Activated effector memory CD4-positive, alpha-beta T cell treated with Interleukin-2 at 50 U/mL for 16 hours (primary cell): ENCODE measurements around the gene ZDHHC16.

Experiments
- DNase-seq: peaks from one replicate; pipeline ENCODE4 v3.0.0-alpha.2; 2020

ZDHHC16 gene

DNA sequence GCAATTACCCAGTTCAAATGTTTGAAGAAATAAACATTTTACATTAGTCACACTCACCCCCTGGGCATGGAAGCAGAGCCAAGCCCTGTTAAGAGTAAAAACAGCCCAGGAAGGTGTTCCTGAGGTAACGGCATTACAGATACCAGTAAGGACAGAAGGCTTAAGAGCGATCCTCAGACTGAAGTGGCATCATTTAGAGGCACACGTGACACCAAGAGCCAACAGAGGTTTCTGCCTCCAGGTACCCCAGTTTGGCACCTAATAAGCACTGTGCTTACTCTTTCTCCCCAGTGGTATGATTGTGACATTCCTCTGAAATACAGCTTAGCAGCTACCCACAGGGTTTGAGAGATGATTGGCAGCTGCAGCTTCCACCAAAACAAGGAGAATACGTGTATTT lies 35.1 kb downstream of the ZDHHC16 start:
- DNase-seq: no peak

DNA sequence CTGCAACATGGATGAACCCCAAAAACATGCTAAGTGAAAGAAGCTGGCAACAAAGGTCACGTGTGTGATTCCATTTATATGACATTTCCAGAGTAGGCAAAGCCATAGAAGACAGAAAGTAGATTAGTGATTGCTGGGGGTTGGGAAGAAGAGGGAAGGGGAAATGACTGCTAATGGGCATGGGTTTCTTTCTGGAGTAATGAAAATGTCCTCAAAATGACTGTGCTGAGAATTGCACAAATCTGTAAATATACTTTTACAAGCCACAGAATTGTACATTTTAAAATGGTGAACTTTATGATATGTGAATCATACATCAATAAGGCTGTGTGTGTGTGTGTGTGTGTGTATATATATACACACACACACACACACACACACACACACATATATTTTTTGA lies 36.4 kb downstream of the ZDHHC16 start:
- DNase-seq: no peak

DNA sequence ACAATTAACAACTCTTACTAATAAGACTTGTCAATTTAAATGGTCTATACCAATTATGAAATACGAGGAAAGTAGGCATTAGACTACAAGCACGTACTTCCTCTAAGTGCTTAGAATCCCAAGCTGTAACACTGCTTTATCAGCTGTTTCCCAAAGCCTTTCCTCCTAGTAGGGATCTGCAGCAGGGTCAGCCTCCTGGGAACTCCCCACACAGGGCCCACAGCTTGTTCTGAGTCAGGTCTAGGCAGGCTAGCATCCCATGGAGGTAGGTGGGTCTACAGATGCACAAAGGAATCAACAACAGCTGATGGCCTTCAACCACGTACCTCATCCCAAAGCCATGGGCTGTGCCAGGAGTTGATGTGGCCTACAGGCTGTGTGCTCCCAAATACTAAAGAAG lies 37.5 kb downstream of the ZDHHC16 start:
- no peak for DNase-seq

DNA sequence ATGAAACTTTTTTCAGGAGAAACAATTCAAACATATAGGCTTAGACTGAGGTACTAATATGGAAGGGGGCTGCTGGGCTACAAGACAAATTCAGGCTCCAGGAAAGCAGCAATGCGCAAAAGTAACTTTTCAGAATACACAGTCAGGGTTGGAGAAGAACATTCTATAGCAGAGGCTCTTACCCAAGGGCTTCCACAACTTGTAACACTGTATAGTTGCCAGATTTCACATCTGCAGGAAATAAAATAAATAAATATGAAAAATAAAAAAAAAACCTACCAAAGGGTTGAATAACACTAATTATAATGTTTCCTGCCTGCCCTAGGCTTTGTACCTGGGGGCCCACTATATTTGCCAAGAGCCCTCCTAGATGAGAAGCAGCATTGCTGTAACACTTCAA lies 37.9 kb downstream of the ZDHHC16 start:
- DNase-seq: no peak

DNA sequence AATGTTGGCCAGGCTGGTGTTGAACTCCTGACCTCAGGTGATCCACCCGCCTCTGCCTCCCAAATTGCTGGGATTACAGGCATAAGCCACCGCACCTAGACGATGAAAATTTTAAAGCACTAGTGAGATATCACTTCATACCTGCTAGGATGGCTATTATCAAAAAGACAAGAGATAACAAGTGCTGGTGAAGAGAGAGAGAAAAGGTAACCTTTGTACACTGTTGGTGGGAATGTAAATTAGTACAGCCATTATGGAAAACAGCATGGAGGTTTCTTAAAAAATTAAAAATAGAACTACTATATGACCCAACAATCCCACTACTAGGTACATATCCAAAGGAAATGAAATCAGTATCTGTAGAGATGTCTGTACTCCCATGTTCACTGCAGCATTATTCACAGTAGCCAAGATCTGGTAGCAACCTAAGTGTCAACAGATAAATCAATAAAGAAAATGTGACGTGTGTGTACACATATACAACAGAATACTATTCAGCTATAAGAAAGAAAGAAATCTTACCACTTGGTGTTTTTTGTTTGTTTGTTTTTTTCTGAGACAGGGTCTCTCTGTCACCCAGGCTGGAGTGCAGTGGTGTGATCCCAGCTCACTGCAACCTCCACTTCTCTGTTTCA lies 39.8 kb downstream of the ZDHHC16 start:
- no peak for DNase-seq

DNA sequence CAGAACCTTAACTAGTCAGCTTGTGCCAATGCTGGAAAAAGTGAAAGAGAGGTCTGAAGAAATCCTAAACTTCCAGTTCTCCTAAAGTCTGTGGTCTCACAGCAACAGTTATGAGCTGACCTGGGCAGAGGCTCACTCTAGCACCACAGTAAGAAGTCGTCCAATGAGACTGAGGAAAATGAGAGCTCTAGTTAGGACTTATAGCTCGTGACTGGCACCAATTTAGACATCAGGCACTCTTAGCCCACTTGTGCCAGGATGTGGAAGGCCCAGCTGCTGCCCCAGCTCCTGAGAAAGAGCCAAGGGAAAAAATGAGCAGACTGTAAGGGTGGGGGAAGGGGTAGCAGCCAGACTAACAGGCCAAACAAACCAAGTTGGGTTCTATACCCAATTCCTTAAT lies 44.6 kb downstream of the ZDHHC16 start:
- no peak for DNase-seq

DNA sequence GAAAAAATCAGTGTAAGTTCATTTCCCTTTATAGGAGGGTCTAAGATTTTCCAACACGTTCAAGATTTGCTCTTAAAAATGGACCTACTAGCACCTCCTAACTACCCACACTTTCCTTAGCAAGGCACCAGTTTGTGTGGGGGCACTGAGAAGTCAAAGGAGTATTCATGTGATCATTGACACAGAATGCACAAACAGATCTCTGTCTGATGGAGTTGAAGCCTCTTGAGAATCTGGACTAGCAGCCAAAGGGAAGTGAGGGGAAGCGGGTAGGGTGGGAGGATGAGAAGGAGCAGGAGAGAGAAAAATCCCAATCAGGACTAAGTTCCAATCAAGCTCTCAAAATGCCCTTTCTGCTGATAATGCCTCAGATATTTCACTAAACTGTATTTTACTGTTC lies 48.2 kb downstream of the ZDHHC16 start:
- no peak for DNase-seq

DNA sequence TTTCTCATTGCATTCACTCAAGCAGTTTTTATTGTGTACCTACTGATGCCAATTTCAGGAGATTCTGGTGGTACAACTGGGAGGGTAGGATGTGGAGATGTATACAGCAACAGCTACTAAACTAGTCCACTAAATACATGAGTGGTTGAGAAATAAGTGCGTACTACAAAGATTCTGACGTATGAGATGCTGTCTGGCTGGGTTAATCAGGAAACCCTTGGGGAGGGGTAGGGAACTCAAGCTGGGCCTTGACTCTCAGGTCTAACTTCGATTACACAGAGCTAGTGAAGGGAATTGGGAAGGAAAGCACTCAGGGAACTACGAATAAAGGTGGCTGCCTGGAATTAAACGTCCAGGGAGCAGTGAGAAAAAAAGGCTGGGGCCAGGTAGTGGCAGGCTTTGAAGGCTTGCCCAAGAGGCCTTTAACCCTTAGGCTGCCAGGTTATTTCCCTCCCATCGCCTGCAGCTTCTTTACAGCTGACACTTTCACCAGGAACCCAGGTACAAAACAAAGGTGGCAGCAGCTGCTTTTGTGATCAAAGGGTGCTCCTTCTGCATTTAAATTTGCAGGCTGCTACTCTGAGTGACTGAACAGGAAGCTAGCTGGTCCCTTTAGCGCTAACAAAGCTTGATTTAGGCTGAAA lies 49.0 kb downstream of the ZDHHC16 start:
- DNase-seq: no peak

DNA sequence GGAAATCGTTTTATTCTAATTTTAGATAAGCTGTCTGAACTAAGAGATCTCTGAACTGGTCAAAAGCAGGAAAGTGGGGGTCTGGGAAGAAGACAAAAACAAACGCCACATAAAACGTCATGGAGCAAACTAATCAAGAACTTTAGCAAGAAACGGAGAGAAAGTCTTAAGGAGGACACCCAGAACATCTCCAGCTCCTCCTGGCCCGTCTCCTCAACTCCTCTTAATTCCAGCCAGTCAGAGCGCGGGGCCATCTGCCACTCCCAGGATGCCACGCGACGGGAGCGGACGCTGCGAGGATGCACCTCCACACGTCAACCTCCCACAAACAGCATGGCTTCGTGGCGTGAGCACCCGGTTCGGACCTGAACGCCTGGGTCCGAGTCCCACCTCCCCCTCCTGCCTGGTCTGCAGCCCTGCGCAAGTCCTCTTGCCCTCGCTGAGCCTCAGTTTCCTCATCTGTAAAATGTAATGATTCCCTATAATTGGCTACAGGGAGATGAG lies 51.6 kb downstream of the ZDHHC16 start:
- DNase-seq: peak; percentile 56

DNA sequence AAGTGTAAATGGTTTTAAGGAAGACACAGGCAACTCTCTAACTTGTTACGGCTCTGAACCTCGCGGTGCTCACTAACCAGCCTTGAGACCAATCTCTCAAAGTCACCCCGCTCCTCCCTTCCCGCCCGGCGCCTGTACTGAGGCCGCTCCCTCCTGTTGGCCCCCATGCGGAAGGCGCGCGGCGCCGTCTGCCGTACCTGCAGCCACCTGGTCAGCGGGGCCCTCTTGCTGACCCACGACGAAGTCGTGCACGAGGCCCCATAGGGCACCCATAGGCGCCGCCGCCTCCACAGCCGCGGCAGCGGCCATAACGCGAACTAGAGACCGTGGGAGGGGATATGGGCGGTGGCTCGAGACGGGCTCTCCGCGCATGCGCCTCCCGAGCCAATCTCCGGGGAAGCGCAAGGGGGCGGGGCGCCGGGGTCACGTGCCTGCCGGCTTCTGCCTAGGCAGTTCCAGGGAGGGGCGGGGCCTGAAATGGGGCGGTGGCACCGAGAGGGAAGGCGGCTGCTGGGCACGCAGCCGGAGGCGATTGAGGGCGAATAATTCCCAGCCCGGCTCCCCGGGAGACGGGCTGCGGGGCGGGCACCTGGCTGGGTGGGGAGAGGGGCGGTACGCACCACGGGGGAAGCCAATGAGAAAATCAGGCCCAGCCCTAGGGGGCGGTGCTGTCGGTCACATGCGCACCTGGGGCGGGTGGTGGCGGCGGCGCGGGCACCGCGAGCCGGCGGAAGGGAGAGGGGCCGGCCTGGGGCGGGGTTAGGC lies 52.3 kb downstream of the ZDHHC16 start, which contains the start of gene MMS19:
Gene MMS19, minus strand, starts transcription at position 347 of the 765 bp plus-strand sequence. Its CDS starts 38 bp downstream, at position 309.
- peak; percentile 99 for DNase-seq

DNA sequence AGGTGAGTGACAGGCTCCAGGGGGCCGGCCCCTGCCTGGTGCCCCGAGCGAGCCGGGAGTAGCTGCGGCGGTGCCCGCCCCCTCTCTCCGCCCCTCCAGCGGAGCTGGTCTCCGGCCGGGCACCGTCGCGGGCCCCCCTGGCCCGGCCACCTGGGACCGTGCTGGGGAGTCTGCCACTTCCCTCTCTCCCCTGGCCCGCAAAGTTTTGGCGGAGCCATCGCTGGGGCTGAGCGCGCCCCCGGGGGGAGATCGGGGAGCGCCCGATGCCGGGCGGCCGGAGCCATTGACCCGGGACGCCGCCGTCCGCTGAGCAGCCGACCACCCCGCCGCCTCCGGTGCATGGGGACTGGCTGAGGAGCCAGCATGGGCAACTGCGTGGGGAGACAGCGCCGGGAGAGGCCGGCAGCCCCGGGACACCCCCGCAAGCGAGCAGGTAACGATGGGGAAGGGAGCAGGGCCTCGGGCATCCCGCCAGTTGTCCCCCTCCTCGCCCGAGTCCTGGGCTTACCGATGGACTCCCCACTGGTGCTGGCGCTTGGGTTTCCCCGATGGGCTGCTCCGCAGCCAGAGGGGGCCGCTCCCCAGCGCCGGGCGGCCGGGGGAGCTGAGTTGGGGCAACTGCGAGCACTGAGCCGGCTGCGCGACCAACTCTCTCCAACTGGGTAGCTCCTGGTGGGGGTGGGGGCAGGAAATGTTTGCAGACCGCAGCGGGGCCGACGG lies 53.0 kb downstream of the ZDHHC16 start, which contains the start of gene UBTD1:
Gene UBTD1, plus strand, starts transcription at position 84 of the 720 bp plus-strand sequence. Its CDS starts 280 bp downstream, at position 364.
- peak; percentile 15 for DNase-seq

DNA sequence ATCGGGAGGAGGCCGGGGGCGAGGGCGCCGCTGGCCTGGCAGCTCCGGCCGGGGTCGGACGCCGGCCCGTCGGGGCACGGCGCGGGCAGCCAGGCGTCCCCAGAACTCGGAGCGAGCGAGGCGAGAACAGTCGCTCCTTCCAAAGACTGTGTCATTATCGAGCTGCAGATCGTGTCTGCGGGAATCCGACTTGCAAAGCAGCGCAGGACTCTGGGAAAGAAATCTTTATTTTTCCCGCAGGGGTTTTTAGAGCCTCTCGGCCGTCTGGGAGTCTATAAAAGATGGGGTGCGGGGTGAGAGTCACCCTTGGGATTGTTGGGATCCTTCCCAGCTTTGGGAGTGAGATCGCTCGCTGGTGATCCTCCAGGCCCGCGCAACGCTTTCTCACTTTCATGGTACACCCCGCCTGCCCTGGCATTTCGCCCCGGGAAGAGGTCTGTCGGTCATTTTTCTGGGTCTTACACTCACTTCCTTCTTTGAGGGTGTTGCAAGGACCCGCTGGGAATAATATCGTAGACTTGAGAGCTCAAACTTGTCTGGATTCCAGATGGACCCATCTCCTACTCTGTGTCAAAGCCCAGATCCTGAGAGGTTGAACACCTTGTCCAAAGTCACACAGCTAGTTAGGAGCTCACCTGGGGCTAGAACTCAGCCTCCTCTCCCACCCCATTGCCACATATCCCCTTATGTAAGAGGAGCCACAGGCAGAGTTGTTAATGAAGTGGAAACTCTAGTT lies 53.8 kb downstream of the ZDHHC16 start:
- no peak for DNase-seq

DNA sequence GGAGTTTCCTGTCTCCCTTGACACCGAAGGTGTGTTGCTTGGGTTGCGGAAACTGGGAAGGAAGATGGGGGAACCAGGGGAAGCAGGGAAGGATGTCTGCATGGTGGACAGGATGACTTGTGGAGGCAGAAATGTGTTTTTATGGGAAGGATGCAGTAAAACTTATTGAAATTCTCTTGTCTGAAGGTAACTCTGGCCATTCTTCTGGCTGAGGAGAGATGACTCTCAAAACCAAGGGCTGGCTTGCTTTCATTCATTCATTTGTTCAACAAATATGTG lies 54.3 kb downstream of the ZDHHC16 start:
- no peak for DNase-seq

DNA sequence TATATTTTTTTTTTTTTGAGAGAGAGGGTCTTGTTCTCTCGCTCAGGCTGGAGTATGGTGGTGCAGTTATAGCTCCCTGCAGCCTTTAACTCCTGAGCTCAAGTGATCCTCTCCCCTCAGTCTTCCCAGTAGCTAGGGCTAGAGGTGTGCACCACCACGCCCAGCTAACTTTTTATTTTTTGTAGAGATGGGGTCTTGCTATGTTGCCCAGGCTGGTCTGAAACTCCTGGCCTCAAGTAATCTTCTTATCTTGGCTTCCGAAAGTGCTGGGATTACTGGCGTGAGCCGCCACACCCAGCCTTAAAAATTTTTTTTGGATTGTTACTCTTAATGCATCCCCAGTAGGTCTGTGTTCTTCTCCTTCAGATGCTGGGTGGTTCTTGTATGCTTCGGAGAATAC lies 56.9 kb downstream of the ZDHHC16 start:
- no peak for DNase-seq

DNA sequence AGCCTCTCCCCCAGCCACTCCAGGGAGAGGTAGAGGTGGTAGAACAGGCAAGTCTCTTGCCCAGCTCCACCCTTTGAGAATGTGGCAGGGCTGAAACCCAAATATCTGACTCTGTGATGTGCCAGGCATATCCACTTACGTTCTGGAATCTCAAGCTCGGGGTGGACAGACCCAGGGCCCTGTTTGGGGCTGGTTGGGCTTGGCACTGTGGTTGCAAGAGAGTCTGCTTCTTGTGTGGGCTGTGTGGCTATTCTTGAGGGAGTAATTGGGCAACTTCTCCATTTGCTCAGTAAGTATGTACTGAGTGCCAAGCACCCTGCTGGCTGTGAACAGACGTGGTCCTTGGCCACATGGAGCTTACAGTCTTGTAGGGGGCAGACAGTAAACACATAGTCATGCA lies 57.4 kb downstream of the ZDHHC16 start:
- DNase-seq: no peak

DNA sequence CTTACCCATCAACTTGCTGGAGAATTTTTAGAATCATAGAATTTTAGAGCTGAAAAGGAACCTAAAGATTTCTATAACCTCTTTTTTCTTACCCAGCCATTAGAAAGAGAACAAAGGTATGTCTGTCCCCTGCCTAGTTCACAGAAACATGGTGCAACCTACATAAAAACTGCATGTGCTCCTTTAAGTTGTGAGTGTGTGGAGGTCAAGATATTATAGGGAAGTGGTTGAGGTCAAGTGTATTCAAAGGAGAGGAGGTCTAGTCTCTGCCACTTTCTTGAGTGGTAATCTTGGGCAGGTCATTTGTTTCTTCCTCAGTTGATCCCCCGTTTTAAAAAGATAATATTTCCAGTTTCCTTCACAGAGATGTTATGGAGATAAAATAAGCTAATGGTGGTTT lies 59.2 kb downstream of the ZDHHC16 start:
- no peak for DNase-seq

DNA sequence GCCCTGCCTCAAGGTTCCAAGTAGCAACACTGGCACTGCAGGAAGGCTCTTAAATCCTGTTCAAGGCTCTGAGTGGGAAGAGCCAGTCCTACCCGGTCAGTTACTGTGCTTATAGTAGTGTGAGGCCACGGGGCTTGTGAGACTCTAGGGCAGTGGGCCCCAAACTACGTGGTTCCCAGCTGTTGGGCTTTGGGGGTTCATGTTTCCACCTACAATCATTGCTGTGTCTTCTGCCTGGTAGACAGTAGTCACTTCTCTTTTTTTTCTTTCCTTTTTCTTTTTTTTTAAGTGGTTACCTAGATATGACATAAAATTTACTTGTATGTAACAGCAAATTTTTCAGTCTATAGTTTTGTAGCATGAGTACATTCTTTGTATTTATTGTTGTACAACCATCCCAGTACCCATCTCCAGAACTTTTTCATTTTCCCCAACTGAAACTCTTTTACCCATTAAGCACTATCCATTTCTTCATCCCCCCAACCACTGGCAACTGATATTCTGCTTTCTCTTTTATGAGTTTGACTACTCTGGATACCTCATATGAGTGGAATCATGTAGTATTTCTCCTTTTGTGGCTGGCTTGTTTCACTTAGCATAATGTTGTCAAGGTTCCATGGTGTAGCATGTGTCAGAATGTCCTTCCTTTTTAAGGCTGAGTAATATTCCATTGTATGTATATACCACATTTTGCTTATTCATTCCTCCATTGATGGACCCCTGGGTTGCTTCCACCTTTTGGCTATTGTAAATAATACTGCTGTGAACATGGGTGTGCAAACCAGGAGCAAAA lies 60.4 kb downstream of the ZDHHC16 start:
- DNase-seq: no peak
